T-cell (primary cell): ENCODE results near the gene CD48. TPM values are rescaled to one million over a fixed set of nuclear protein-coding genes. Genes with fewer than 3 reads are reported as not detected.

ENCODE experiments used
- ATAC-seq, 4 experiments: fragments of 200-7000 bp in 3 of 4; fragments of 150-1000 bp in 1 of 4; cut with Tn5 transposase; replicated peaks in 1 of 4; 1 replicate in 3 of 4; 2 replicates in 1 of 4; pipeline ENCODE4 v1.10.0; 2021; ENCODE audit warnings: moderate library complexity in 3 of 4, mild to moderate bottlenecking in 2 of 4, moderate number of reproducible peaks in 1 of 4
- CTCF ChIA-PET, 2 donors: fragments of 300-600 bp; sonication (Branson Sonifier 250); formaldehyde crosslinking; loops; one replicate each; lab custom pipeline; 2022; ENCODE audit warnings: antibody characterized with exemption in 2 of 2; lab: Charles Lee
- POLR2A ChIA-PET, 2 donors: fragments of 300-600 bp; sonication (Branson Sonifier 250); formaldehyde crosslinking; loops; one replicate each; lab custom pipeline; 2022; ENCODE audit warnings: antibody characterized with exemption in 2 of 2; lab: Charles Lee
- DNase-seq, 35 experiments: peaks; one replicate each; pipeline versions ENCODE4 v3.0.0 to v3.0.0-alpha.2; 2013 to 2023
- H3K27ac ChIP-seq: one replicate; pipeline ENCODE4 v1.5.1; 2013; ENCODE audit warnings: low read length
- H3K27me3 ChIP-seq, 2 experiments: replicated peaks in 1 of 2; 1 replicate in 1 of 2; 2 replicates in 1 of 2; pipeline versions ENCODE4 v1.6.1 to v1.7.0; 2013; ENCODE audit warnings: low read length in 1 of 2, mixed read lengths in 1 of 2; ENCODE audit not compliant: control insufficient read depth in 2 of 2, insufficient read depth in 2 of 2; ENCODE audit errors: extremely low read depth in 1 of 2
- H3K36me3 ChIP-seq, 2 donors: 1 replicate in 1 of 2; 2 replicates in 1 of 2; pipeline versions ENCODE4 v1.6.1 to v1.7.0; 2013; ENCODE audit warnings: low read length in 1 of 2; ENCODE audit not compliant: control insufficient read depth in 2 of 2, insufficient read depth in 1 of 2; ENCODE audit errors: extremely low read depth in 1 of 2
- H3K4me1 ChIP-seq, 2 experiments: 1 replicate in 1 of 2; 2 replicates in 1 of 2; pipeline versions ENCODE4 v1.6.1 to v1.7.0; 2013; ENCODE audit warnings: low read length in 2 of 2, mixed read lengths in 1 of 2; ENCODE audit not compliant: insufficient read depth in 2 of 2, control insufficient read depth in 1 of 2; ENCODE audit errors: extremely low read depth in 1 of 2
- H3K4me3 ChIP-seq, 2 donors: 1 replicate in 1 of 2; 2 replicates in 1 of 2; pipeline versions ENCODE4 v1.5.1 to v1.7.0; 2013; ENCODE audit warnings: mild to moderate bottlenecking in 2 of 2, low read length in 1 of 2, moderate library complexity in 1 of 2; ENCODE audit not compliant: control insufficient read depth in 1 of 2; ENCODE audit errors: extremely low read depth in 1 of 2
- H3K9me3 ChIP-seq: 2 replicates; pipeline ENCODE4 v1.7.0; 2013
- H3K27ac Mint-ChIP-seq, 2 donors: one replicate each; pipeline ENCODE4 v1.8.0; 2020 to 2021; ENCODE audit warnings: mild to moderate bottlenecking in 2 of 2, mixed read lengths in 2 of 2
- H3K27me3 Mint-ChIP-seq, 2 donors: one replicate each; pipeline ENCODE4 v1.8.0; 2021 to 2022; ENCODE audit warnings: mixed read lengths in 2 of 2
- H3K36me3 Mint-ChIP-seq: one replicate; pipeline ENCODE4 v1.8.0; 2021; ENCODE audit warnings: mixed read lengths
- H3K4me1 Mint-ChIP-seq, 3 donors: one replicate each; pipeline ENCODE4 v1.8.0; 2020 to 2022; ENCODE audit warnings: mixed read lengths in 3 of 3, mild to moderate bottlenecking in 1 of 3
- H3K4me3 Mint-ChIP-seq, 3 donors: one replicate each; pipeline ENCODE4 v1.8.0; 2020 to 2022; ENCODE audit warnings: mild to moderate bottlenecking in 3 of 3, mixed read lengths in 3 of 3, moderate library complexity in 3 of 3
- H3K9me3 Mint-ChIP-seq, 3 donors: one replicate each; pipeline ENCODE4 v1.8.0; 2020 to 2022; ENCODE audit warnings: mixed read lengths in 3 of 3
- WGBS: methylation state at CpG from one replicate; pipeline ENCODE4 v1.1.5; 2013; ENCODE audit warnings: missing lambda C conversion rate; ENCODE audit not compliant: insufficient coverage; 5-methylcytosine and 5-hydroxymethylcytosine counted together
- total RNA-seq, 35 experiments: library from RNA in 6 of 35; stranded (reverse) in 6 of 35; fragments of 120-200 nt in 1 of 35; gene quantifications; one replicate each; pipeline versions ENCODE4 v1.2.1 to v1.2.4 and lab custom pipeline; 2013 to 2026

Gene CD48
- total RNA-seq, 5 donors from 2014 or later (not counting 1 experiment from before 2014, with no cell fraction given) = 249 to 393 (median 273) TPM

GRCh38 chr1:160744199-160744851 lies 32.7 kb upstream of the CD48 start:
- Mint-ChIP-seq H3K27ac (peak overlapping the region; percentile 90 to 93), H3K27me3 (no peaks in the 10 kb centered on the region), H3K9me3 (no peaks in the 10 kb centered on the region), H3K36me3 (peaks cover 3% of the 10 kb centered on the region), H3K4me3 (peak overlapping the region; percentile 59 to 72 (median 59)), H3K4me1 (peaks cover 65 to 75% (median 73%) of the 10 kb centered on the region in 3 donors)
- ChIA-PET CTCF (interaction anchor here in 1 of 2 donors (0.7 to 1.7 kb wide), 8 partner anchors 12 to 61 kb away, joined by 3 to 15 read pairs (median 4); no protein-coding TSS in a partner anchor), POLR2A (no interaction called here)
- DNase-seq (peak in 4 of 35 experiments; percentile 11 to 64 (median 24)), ATAC-seq (peak; percentile 67 to 84 (median 80))
- WGBS = 31% methylated on average over 2 of the region's 7 CpGs
- Histone ChIP-seq H3K36me3 (peaks cover 0 to 6% of the 10 kb centered on the region in 2 donors), H3K27ac (peak overlapping the region; percentile 76), H3K4me3 (peak overlapping the region in 1 of 2 donors; percentile 40), H3K4me1 (peaks cover 11 to 46% of the 10 kb centered on the region in 2 experiments), H3K9me3 (no peaks in the 10 kb centered on the region), H3K27me3 (no peaks in the 10 kb centered on the region)

- no peak for ATAC-seq
Observed at GRCh38 chr1:160743266-160743665, 31.6 kb upstream of the CD48 start.

GRCh38 chr1:160742428-160743127 lies 31.0 kb upstream of the CD48 start:
- peak overlapping the region; percentile 76 for H3K27ac ChIP-seq
- H3K4me1 ChIP-seq = peaks cover 11 to 38% of the 10 kb centered on the region in 2 experiments

More at GRCh38 chr1:160743266-160743665, 31.6 kb upstream of the CD48 start:
- Mint-ChIP-seq H3K4me1 (peaks cover 60 to 73% (median 72%) of the 10 kb centered on the region in 3 donors), H3K36me3 (no peaks in the 10 kb centered on the region), H3K4me3 (peak overlapping the region in 2 of 3 donors; percentile 31 to 72), H3K27me3 (no peaks in the 10 kb centered on the region), H3K9me3 (no peaks in the 10 kb centered on the region), H3K27ac (peak overlapping the region; percentile 90 to 93)
- Histone ChIP-seq H3K9me3 (no peaks in the 10 kb centered on the region), H3K4me1 (peaks cover 11 to 43% of the 10 kb centered on the region in 2 experiments), H3K27me3 (no peaks in the 10 kb centered on the region), H3K36me3 (peaks cover 0 to 2% of the 10 kb centered on the region in 2 donors), H3K4me3 (no peak overlapping the region), H3K27ac (peak overlapping the region; percentile 76)
- peak in 1 of 35 experiments; percentile 41 for DNase-seq
- CTCF ChIA-PET = no interaction called here
- POLR2A ChIA-PET = interaction anchor here (0.6 to 0.7 kb wide), 3 partner anchors 13 to 362 kb away, joined by 3 read pairs; no protein-coding TSS in a partner anchor
- WGBS = 80% methylated on average over 1 of the region's 3 CpGs

GRCh38 chr1:160741612-160742348 lies 30.2 kb upstream of the CD48 start:
- DNase-seq (no peak), ATAC-seq (no peak)
- POLR2A ChIA-PET = no interaction called here
- H3K9me3 ChIP-seq = no peaks in the 10 kb centered on the region
- Mint-ChIP-seq H3K9me3 (peaks cover 0 to 4% (median 4%) of the 10 kb centered on the region in 3 donors), H3K4me3 (peak overlapping the region; percentile 71 to 73 (median 72)), H3K27me3 (no peaks in the 10 kb centered on the region), H3K4me1 (peaks cover 53 to 73% (median 69%) of the 10 kb centered on the region in 3 donors), H3K27ac (peak overlapping the region; percentile 90 to 93), H3K36me3 (no peaks in the 10 kb centered on the region)
- no peaks in the 10 kb centered on the region for H3K27me3 ChIP-seq
- peak overlapping the region; percentile 76 for H3K27ac ChIP-seq
- H3K4me3 ChIP-seq = peak overlapping the region in 1 of 2 donors; percentile 50
- CTCF ChIA-PET = interaction anchor here in 1 of 2 donors (1.2 kb wide), 1 partner anchor 36 kb away, joined by 3 read pairs; no protein-coding TSS in a partner anchor
- whole genome bisulfite sequencing = 59% methylated on average over 2 of the region's 5 CpGs
- peaks cover 11 to 33% of the 10 kb centered on the region in 2 experiments for H3K4me1 ChIP-seq
- H3K36me3 ChIP-seq = no peaks in the 10 kb centered on the region

More at GRCh38 chr1:160742428-160743127, 31.0 kb upstream of the CD48 start:
- no peaks in the 10 kb centered on the region for H3K36me3 Mint-ChIP-seq
- CTCF ChIA-PET = interaction anchor here in 1 of 2 donors (1.2 kb wide), 1 partner anchor 35 kb away, joined by 3 read pairs; no protein-coding TSS in a partner anchor
- ATAC-seq (no peak), DNase-seq (no peak)
- H3K27me3 Mint-ChIP-seq = no peaks in the 10 kb centered on the region
- H3K9me3 Mint-ChIP-seq = no peaks in the 10 kb centered on the region
- POLR2A ChIA-PET = interaction anchor here (0.6 to 0.7 kb wide), 2 partner anchors 13 to 361 kb away, joined by 3 read pairs; no protein-coding TSS in a partner anchor
- 60% methylated on average over 1 of the region's 8 CpGs for WGBS
- Histone ChIP-seq H3K9me3 (no peaks in the 10 kb centered on the region), H3K27me3 (no peaks in the 10 kb centered on the region), H3K4me3 (peak overlapping the region in 1 of 2 donors; percentile 50), H3K36me3 (no peaks in the 10 kb centered on the region)
- peak overlapping the region; percentile 90 to 93 for H3K27ac Mint-ChIP-seq
- peak overlapping the region; percentile 71 to 73 (median 72) for H3K4me3 Mint-ChIP-seq
- H3K4me1 Mint-ChIP-seq = peaks cover 53 to 74% (median 70%) of the 10 kb centered on the region in 3 donors

- peaks cover 11 to 33% of the 10 kb centered on the region in 2 experiments for H3K4me1 ChIP-seq
- H3K36me3 Mint-ChIP-seq = peaks cover 2% of the 10 kb centered on the region
Observed at GRCh38 chr1:160741092-160741501, 29.5 kb upstream of the CD48 start.

More at GRCh38 chr1:160741092-160741501, 29.5 kb upstream of the CD48 start:
- Mint-ChIP-seq H3K27me3 (no peaks in the 10 kb centered on the region), H3K4me1 (peaks cover 53 to 69% (median 65%) of the 10 kb centered on the region in 3 donors), H3K9me3 (peaks cover 3 to 5% (median 5%) of the 10 kb centered on the region in 3 donors), H3K4me3 (peak overlapping the region; percentile 71 to 73 (median 72)), H3K27ac (peak overlapping the region; percentile 83 to 93)
- Histone ChIP-seq H3K9me3 (no peaks in the 10 kb centered on the region), H3K4me3 (peak overlapping the region in 1 of 2 donors; percentile 50), H3K27ac (peak overlapping the region; percentile 76), H3K27me3 (no peaks in the 10 kb centered on the region), H3K36me3 (no peaks in the 10 kb centered on the region)
- DNase-seq (peak in 2 of 35 experiments; percentile 9 to 52), ATAC-seq (no peak)
- POLR2A ChIA-PET = no interaction called here
- CTCF ChIA-PET = interaction anchor here in 1 of 2 donors (1.0 to 1.2 kb wide), 2 partner anchors 9 to 36 kb away, joined by 3 read pairs; no protein-coding TSS in a partner anchor
- WGBS = 61% methylated on average over 3 of the region's 4 CpGs
